Activated CD4-positive, alpha-beta T cell treated with anti-CD3 and anti-CD28 coated beads, Interleukin-10, Interleukin-2, amounts not matched to agents 100 ng/mL and 50 ng/mL, durations not matched to agents 16 hours and 8 hours (primary cell): ENCODE data around the gene DTNBP1.

Source experiments
- DNase-seq: peaks from one replicate; pipeline ENCODE4 v3.0.0-alpha.2; 2020

DTNBP1 gene

DNA sequence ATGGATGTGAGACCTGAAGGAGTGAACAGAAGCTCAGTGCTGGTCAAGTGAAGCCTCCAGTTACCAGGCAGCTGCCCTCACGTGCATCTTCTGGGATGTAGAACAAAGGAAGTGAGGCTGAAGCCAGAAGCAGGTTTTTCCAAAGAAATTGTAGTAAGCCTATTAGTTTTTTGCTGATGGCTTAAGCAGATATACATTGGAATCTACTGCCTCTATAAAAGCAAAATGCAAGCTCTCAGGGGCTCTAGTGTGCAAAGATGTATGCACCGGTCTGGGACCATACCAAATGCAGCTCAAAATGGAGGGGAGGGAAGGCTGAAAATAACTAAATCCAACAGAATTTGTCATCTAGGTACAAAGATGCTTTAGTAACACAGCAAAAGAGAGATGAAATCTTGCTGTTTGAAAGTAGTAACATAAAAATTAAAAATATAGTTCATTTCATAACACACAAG, 77.0 kb downstream of the DTNBP1 start:
- no peak for DNase-seq

DNA sequence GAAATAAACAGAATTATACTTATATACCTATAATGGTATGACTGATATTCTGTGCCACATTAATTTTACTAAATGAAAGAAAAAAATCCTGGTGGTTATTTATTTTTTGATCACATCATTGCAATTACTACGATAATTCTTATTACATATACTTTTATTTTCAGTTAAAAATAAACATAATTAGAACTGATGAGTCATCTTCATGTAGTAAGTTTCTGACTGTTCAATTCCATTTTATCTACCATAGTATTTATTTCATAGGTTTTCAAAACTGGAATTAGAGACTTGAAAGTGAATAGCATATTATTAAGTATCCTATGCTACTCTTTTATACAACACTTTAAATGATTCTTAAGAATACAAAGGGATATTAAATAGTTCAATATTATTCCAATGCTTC, 80.3 kb downstream of the DTNBP1 start:
- no peak for DNase-seq

DNA sequence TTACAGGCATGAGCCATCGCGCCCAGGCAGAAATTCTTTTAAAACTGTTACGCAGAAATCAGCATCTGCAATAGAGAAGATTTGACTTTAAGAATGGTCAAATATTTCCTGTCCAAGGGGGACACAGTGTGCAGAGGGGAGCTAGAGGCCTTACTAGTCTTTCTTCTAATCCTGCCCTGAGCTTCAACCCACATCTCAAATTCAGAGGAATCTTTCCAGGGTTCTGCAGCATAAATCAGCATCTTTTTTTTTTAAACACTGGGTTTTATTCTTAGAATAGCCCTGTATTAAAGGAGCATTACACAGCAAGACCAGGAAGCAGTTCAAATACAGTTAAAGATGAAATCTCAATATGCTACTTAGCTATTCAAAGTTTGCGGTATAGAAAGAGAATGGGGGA, 81.1 kb downstream of the DTNBP1 start:
- no peak for DNase-seq

DNA sequence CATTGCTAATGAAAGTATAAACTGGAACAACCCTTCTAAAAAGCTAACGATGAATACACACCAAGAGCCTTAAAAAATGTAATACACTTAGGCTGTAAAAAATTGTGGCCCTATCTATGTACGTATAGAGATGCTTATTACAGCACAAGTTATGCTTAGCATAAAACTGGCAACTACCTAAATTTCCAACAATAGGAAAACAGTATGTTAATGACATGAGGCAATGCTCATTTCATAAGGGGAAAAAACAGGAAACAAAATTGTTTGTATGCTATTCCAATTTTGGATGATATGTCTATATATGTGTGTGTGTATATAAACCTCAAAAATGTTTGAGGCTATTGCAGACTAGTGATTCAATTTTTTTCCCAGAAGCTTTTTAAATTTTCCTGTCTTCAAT, 82.5 kb downstream of the DTNBP1 start:
- DNase-seq = no peak

DNA sequence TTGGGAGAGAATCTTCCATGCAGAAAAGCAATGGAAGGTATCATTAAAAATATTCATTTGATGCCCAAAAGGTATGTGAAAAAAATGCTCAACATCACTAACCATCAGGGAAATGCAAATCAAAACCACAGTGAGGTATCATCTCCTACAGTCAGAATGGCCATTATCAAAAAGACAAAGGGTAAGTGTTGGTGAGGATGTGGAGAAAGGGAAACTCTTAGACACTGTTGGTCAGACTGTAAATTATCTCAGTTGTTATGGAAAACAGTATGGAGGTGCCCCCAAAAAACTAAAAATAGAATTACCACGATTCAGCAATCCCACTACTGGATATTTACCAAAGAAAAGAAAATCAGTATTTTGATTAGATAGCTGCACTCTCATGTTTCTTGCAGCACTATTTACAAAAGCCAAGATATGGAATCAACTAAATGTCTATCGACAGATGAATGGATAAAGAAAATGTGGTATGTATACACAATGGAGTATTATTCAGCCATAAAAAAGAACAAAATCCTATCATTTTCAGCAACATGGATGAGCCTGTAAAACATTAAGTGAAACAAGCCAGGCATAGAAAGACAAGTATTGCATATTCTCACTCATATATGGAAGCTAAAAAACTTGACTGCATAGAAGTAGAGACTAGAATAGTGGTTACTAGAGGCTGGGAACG, 84.0 kb downstream of the DTNBP1 start:
- no peak for DNase-seq

DNA sequence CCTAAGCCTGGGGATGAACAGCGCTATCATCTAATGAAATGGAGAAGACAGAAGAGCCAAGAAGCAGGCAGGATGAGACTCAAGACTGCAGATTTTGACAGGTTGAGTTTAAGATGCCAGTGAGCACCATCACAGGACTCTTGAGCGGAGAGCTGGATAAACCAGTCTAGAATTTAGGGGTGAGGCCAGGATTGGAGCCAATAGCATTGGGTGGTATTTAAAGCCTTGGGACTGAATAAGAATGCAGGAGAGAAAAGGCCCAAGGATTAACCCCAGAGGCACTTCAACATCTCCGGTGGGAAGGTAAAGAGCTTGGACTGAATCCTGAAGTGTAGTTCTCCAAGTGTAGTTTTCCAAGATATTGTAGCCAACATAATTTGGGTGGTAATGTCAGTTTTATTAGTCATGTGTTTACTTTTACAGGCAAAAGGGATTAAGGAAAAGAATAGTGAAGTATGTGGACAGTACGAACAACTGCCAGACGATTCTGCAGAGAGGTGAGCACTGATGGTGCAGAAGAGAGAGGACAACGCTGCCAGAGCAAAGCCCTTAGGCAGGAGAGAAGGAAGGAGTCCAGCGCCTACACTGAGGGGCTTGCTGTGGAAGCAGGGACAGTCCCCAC, 85.2 kb downstream of the DTNBP1 start:
- no peak for DNase-seq

DNA sequence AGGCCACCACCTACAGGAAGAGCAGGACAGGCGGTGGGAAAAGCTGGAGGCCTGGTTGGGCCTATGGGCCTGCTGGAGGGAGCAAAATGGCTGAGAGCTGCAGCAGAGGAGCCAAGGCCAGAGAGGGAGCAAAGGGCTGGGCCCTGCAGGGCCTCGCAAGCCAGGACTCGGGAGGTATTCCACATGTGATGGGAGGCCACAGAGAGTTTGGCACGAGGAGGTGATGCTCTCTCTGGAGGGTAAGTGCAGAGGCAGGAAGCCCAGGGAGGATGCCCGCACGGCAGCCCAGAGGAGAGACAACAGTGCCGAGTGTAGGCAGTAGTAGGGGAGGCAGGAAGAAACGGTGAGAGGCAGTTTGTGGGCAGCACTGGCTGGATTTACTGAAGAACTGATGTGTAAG, 85.7 kb downstream of the DTNBP1 start:
- no peak for DNase-seq

DNA sequence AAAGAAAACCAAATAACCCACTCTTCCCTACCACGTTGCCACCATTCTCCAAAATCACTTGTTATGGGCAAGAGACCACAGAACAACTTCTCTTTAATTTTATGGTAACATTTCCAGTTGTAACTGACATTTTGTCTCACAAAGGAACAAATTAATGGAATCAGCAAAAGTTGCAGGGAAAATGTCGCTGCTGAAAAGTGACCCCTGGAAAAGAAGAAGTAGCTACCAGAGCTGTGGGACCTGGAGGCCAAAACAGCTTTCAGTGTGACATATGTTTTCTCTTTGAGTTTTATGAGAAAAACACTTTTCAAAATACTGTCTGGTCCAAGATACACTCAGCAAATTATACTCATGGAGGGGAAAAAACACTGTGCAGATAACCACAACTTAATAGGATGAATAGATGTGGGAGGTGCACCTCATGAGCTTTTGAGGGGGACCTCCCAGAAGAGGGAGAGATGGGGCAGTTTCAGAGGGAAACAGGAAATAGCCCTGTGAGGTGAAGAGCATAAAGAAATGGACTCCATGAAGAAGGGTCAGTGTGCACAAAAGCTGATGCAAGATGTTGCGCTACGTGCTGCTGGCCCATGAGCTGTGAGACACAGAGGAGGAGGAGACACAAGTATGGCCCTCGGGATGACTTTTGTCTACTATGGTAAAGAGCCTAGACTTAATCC, 87.3 kb downstream of the DTNBP1 start:
- DNase-seq = no peak

DNA sequence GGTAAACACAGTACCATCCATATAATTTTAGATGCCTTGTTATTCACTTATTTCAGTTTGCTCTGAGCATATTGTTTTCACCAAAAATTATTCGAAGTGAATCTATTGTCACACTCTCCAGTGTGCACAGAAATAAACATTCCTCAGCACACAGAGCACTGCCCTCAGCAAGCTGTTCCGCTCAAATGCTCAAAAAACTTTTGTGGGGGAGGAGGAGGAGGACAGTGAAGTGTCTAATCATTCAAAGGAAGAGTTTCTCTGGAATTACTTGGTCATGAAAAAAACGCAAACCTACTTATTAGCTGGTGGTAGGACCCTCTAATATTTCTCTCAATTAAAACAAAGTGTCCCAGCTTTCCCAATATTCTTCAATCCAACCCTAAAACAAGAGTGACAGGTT, 88.3 kb downstream of the DTNBP1 start:
- no peak for DNase-seq

DNA sequence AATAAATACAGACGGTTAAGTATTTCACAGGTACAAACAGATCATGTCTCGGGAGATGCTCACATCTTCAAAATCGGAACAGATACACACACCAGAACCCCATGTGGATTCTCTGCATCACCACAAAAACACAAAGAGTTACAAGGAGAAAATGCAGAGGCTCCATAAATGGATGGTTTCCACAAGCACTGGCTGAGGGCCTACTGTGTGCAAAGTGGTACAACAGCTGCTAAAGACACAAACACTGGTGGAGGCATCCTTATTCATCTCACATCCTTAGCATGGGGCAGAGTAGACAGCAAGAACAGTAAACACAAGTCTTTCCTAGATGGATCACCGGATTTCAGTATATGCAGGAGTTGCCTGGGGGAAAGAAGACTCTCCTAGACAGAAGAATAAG, 88.8 kb downstream of the DTNBP1 start:
- no peak for DNase-seq

DNA sequence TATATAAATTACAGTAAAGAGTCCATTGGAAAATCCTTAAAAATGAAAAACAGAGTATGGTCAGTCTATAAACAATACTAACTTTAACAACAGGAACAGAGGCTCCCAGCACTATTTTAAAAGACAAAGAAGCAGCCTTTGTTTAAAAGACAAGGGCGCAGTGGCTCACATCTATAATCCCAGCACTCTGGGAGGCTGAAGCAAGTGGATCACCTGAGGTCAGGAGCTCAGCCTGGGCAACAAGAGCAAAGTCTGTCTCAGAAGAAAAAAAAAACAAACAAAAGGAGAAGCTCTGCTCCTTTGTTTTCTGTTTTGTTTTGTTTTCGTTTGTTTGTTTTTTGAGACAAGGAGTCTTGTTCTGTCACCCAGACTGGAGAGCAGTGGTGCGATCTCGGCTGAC, 89.4 kb downstream of the DTNBP1 start:
- DNase-seq = no peak

DNA sequence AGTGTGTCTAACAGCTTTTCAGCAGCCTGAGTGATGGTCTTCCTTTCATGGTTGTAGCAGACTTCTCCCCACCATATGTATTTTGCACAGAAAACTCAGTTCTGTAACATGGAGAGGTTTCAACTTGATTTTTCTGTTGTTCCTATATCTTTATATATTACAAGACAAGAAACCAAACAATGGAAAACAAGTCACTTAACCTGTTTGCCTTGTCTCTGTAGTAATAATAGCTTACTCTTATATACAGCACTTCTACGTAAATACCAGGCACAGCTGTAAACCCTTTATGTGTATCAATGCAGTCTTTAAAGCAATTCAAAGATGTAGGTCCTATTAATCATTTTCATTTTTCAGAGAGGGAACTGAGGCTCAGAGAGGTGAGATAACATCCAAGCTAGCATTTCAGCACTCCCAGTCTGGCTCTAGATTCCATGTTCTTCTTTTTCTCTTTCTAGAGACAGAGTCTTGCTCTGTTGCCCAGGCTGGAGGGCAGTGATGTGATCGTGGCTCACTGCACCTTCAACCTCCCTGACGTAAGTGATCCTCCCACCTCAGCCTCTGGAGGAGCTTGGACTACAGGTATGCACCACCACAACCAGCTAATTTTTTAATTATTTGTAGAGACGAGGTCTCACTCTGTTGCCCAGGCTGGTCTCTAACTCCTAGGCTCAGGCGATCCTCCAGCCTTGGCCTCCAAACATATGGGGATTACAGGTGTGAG, 90.4 kb downstream of the DTNBP1 start:
- DNase-seq = no peak

DNA sequence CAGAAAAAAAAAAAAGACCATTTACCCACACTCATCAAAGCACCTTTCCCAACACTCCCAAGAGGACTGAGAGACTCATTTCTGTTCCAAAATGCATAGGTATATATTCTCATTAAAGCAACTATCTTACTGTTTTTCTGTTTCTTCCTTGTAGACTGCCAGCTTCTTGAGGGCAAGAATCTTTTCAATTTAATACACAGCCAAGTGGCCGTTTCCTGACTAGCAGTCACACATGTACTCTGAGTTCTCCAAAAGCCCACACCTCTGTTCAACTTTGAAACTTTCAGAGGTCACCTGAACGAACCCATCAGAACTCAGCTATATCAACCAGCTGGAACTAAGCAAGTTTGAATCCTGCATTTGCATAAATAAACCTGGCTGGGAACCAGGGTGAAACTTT, 92.7 kb downstream of the DTNBP1 start:
- no peak for DNase-seq

DNA sequence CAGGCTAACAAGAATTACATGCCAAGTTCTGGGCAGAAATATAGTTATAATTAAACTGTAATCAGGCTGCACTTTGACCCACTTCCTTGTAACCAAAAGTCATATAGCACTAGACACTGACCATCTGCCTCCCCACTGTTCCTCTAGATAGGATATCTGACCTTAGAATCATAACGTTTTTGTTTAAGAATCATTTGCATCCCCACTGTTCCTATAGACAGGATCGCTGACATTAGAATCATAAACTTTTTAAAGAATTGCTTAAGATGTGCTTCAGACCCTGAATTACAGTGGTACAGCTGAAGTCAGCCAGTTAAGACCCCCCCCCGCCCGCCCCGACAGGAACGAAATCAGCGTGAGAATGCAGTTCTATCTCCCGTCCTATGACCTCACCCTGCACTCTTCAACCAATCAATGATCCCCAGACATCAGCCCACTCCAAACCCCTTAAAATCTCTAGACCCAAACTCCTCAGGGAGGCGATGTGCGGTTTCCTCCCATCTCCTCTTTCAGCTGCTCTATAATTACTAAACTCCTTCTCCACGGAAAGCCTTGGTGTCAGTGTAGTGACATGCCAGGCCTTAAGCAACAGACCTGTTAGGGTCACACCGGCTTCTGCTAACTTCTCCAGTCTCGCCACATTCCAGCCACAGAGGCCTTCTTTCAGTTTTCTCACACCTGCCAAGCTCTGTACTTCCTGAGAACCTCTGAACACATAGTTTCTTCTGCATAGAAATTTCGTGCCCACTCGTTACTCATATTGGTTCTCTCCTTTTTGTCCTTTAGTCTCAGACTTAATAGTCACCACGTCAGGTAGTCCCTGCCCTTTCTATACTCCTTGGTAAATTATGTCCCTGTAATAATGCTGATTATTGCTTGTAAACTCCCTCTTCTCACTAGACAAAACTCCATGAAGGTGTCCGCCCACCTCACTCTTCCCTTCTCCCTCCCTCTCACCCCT, 93.5 kb downstream of the DTNBP1 start:
- no peak for DNase-seq

DNA sequence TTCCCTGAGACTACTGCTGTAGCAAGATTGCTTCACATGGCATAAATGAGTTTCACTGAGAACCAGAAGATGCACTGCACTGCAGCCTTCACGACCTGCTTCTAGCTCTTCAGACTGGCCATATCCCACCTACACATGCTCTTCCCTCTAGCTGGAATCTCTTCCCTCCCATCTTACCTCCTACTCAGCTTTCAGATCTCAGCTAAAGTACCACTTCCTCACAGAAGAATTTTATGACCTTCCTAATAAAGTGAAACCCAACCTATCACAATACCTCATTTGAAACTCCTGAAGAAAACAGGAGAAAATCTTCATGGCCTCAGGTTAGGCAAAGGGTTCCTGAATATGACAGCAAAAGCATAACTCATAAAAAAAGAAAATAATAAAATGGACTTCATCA, 99.9 kb downstream of the DTNBP1 start:
- no peak for DNase-seq

DNA sequence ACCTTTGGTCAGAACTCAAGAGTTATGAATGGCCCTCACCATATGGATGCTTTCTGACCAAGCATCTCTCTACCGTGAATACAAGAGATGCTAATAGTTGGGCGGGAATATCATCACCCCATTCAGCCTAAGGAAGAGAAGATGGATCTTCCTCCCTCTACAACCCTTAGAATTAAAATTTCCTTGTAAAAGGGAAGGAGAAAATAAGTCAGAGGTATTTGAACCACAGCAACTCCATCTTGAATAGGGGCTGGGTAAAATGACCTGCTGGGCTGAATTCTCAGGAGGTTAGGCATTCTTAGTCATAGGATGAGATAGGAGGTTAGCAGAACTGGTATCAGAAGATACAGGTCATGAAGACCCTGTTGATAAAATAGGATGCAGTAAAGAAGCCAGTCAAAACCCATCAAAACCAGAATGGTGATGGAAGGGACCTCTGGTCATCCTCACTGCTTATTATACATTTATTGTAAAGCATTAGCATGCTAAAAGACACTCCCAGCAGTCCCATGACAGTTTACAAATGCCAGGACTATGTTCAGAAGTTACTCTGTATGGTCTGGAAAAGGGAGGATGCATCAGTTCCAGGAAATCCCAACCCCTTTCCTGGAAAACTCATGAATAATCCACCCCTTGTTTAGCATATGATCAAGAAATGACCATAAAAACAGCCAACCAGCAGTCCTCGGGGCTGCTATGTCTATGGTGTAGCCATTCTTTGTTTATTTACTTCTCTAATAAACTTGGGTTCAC, 101.2 kb downstream of the DTNBP1 start:
- DNase-seq = no peak

DNA sequence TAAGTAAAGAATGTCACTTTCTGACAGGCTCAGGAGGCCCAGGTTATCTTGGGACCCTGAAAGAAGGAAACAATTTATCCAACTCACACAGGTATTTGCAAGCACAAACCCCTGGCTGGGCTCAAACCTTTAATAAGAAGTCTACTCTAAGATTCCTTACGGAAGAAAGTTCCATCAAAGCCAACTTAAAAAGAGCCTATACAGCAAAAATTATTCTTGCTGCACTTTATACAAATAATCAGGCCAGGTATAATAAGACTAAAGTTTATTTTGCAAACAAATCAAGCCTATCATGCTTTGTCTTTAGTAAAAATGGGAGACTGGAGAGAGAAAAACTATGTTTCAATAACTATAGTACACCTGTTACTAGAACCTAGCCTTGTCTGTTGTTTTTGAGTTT, 102.1 kb downstream of the DTNBP1 start:
- DNase-seq = no peak

DNA sequence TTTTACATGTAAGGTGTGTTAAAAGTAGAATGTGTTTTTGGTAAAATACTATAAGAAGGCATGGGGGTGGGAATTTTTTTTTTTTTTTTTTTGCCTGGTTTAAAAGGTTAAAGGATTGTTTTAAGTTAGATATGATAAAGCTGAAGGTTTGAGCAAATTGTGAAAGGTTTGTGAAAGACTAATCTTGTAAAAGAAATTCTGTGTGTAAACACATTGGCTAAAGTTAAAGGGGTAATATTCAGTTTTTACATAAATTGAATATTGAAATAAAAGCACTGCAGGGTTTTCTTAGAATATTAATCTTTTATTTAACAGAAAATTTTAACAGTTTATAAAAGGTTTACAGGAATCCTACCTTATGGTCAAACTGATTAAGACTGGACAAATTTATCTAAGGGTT, 105.7 kb downstream of the DTNBP1 start:
- DNase-seq = no peak

DNA sequence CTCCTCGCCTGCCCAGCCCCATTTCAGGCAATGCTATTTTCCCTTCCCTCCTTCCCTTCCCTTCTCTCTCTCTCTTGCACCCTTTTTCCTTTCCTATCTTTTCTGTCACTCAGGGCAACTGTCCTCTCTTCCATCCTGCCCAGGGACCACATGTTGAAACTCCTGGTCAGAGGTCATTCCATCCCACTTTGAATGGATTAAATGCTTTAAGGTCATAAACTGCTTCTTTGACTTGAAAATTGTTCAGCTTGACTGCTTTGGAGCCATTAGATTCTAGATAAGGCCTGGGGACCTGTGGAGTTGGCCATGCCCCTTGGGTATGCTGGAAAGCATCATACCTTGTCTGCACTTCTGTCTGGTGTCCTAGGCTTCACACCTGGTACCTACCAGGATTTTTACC, 106.1 kb downstream of the DTNBP1 start:
- DNase-seq = no peak

DNA sequence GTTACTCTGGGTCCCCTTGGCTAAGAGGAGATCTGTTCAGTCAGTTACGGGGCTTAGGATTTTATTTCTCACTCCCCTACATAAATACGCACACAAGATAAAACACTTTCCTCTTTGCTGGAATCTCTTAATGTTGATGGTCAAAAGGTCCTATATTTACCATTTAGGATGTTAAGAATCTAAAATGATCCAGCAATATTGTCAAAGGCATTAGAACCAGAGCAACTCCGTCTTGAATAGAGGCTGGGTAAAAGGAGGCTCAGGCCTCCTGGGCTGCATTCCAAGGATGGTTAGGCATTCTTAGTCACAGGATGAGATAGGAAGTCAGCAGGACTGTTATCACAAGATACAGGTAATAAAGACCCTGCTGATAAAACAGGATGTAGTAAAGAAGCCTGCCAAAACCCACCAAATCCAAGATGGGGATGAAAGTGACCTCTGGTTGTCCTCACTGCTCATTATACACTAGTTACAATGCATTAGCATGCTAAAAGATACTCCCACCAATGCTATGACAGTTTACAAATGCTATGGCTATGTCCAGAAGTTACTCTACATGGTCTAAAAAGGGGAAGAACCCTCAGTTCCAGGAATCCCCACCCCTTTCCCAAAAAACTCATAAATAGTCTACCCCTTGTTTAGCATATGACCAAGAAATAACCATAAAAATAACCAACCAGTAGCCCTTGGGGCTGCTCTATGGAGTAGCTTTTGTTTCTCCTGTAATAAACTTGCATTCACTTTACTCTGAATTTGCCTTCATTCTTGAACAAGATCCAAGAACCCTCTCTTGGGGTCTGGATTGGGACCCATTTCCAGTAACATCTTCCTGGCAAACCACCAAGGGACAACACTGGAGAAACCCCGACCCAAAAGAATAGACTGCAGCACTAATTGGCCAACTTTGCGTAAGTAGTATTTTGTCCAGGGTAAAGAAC, 107.5 kb downstream of the DTNBP1 start:
- no peak for DNase-seq

DNA sequence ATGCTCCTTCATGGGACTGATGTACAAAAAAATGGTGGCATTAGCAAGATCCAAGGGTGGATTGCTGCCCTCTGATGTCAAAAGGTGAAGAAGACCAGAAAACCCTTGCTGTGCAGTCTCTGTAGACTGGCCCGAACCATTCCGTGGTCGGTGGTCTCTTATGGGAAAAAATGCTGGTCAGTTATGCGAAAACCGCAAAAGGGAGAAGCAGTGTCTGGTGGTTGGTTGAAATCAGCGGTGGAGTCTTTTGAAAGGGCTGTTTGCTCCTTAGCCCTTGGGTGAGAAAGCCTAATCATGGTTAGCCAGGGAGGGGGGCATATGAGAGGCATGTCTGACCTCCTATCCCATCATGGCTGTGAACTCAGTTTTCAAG, 108.1 kb downstream of the DTNBP1 start:
- no peak for DNase-seq
